OCI-LY1 (cell line): ENCODE data around the gene FAM72D.
A peak's percentile ranks its signal among the peaks of the same experiment; 100 is the strongest.
"Not testable (repeated sequence)": the region's sequence is repeated elsewhere in the genome, so short reads cannot be mapped to it uniquely, and the experiment has no call there.

Experiments
- H2AFZ ChIP-seq: fragments of 200-600 bp; sonication (generic), shearing (Covaris generic); 2 replicates; pipeline ENCODE4 v1.6.0; 2014; ENCODE audit warnings: antibody characterized with exemption, mild to moderate bottlenecking, low read length
- H3F3A ChIP-seq: fragments of 200-600 bp; sonication (generic), shearing (Covaris generic); 2 replicates; pipeline ENCODE4 v1.6.0; 2014; ENCODE audit warnings: mild to moderate bottlenecking, antibody characterized with exemption, low read length, moderate library complexity; ENCODE audit not compliant: insufficient read depth
- H3K27ac ChIP-seq: fragments of 200-600 bp; sonication (generic); 2 replicates; pipeline ENCODE4 v1.5.1; 2014; ENCODE audit warnings: low read length, mixed run types, mild to moderate bottlenecking, low read depth; ENCODE audit not compliant: poor library complexity, severe bottlenecking
- H3K27me3 ChIP-seq: fragments of 200-600 bp; sonication (generic); 2 replicates; pipeline ENCODE4 v1.6.0; 2014; ENCODE audit warnings: antibody characterized with exemption, mild to moderate bottlenecking, low read length, moderate library complexity; ENCODE audit not compliant: insufficient read depth
- H3K36me3 ChIP-seq: fragments of 200-600 bp; sonication (generic); 2 replicates; pipeline ENCODE4 v1.6.1; 2014; ENCODE audit warnings: mild to moderate bottlenecking, antibody characterized with exemption, low read length, moderate library complexity, mixed read lengths; ENCODE audit not compliant: insufficient read depth
- H3K4me1 ChIP-seq: fragments of 200-600 bp; sonication (generic); 2 replicates; pipeline ENCODE4 v1.5.1; 2014; ENCODE audit warnings: mild to moderate bottlenecking, low read length, moderate library complexity; ENCODE audit not compliant: insufficient read depth, severe bottlenecking
- H3K4me2 ChIP-seq: fragments of 200-600 bp; sonication (generic), shearing (Covaris generic); 2 replicates; pipeline ENCODE4 v1.6.1; 2014; ENCODE audit warnings: low read length
- H3K4me3 ChIP-seq: fragments of 200-600 bp; sonication (generic); 2 replicates; pipeline ENCODE4 v1.5.1; 2014; ENCODE audit warnings: low read length, low read depth, mild to moderate bottlenecking, mixed read lengths; ENCODE audit not compliant: poor library complexity, severe bottlenecking
- H3K79me2 ChIP-seq: fragments of 200-600 bp; shearing (Covaris generic); 2 replicates; pipeline ENCODE4 v1.6.1; 2016; ENCODE audit warnings: mixed run types, low read length, mixed read lengths; ENCODE audit not compliant: insufficient read depth
- H3K9ac ChIP-seq: fragments of 200-600 bp; sonication (generic), shearing (Covaris generic); 2 replicates; pipeline ENCODE4 v1.6.1; 2014; ENCODE audit warnings: mild to moderate bottlenecking, low read length, mixed read lengths
- H3K9me2 ChIP-seq: fragments of 200-600 bp; sonication (generic), shearing (Covaris generic); 2 replicates; pipeline ENCODE4 v1.6.1; 2014; ENCODE audit warnings: low read depth, mild to moderate bottlenecking, low read length, mixed read lengths
- H3K9me3 ChIP-seq: fragments of 200-600 bp; shearing (Covaris generic); 2 replicates; pipeline ENCODE4 v1.6.1; 2014; ENCODE audit warnings: low read length, mixed read lengths
- H4K20me1 ChIP-seq: fragments of 200-600 bp; sonication (generic), shearing (Covaris generic); 2 replicates; pipeline ENCODE4 v1.6.0; 2016; ENCODE audit warnings: mild to moderate bottlenecking, low read length; ENCODE audit not compliant: insufficient read depth

FAM72D gene

GRCh38 chr1:145095284-145096057 is at the start of gene FAM72D, which contains the start of gene SRGAP2B:
TSS of gene FAM72D (plus strand) at chr1:145095974. CDS start at chr1:145096848, 874 bp downstream.
TSS of gene SRGAP2B (minus strand) at chr1:145095328. CDS start at chr1:145092901, 2,427 bp downstream.
- peak within 1 kb of the TSS; percentile 51; the same call in 1 of the 2 replicates for H3K9ac ChIP-seq
- peak within 1 kb of the TSS; percentile 57 for H3K4me3 ChIP-seq
- not testable (repeated sequence) for H3K9me2 ChIP-seq, H4K20me1 ChIP-seq, H3K27me3 ChIP-seq, H3F3A ChIP-seq, H2AFZ ChIP-seq, H3K36me3 ChIP-seq, H3K79me2 ChIP-seq, H3K27ac ChIP-seq, H3K9me3 ChIP-seq, H3K4me1 ChIP-seq
- H3K4me2 ChIP-seq = peak within 1 kb of the TSS; percentile 57

- H3K27ac ChIP-seq, H3K4me2 ChIP-seq, H3K4me1 ChIP-seq, H3F3A ChIP-seq, H3K9me3 ChIP-seq, H3K79me2 ChIP-seq, H3K9ac ChIP-seq, H2AFZ ChIP-seq, H3K27me3 ChIP-seq, H4K20me1 ChIP-seq, H3K36me3 ChIP-seq, H3K4me3 ChIP-seq, H3K9me2 ChIP-seq: not testable (repeated sequence)
Observed at GRCh38 chr1:145047553-145047952, 48.2 kb upstream of the FAM72D start.

GRCh38 chr1:145048181-145048856 is 47.5 kb upstream of the FAM72D start:
- not testable (repeated sequence) for H3K36me3 ChIP-seq, H3F3A ChIP-seq, H3K9me2 ChIP-seq, H4K20me1 ChIP-seq, H2AFZ ChIP-seq, H3K4me1 ChIP-seq, H3K27me3 ChIP-seq, H3K9ac ChIP-seq, H3K4me3 ChIP-seq, H3K4me2 ChIP-seq, H3K27ac ChIP-seq, H3K9me3 ChIP-seq, H3K79me2 ChIP-seq

- not testable (repeated sequence) for H4K20me1 ChIP-seq, H3K9ac ChIP-seq, H2AFZ ChIP-seq, H3K27me3 ChIP-seq, H3K79me2 ChIP-seq, H3K4me3 ChIP-seq, H3K9me3 ChIP-seq, H3K4me1 ChIP-seq, H3K36me3 ChIP-seq, H3K27ac ChIP-seq, H3K9me2 ChIP-seq, H3F3A ChIP-seq, H3K4me2 ChIP-seq
Observed at GRCh38 chr1:145052019-145052776, 43.6 kb upstream of the FAM72D start.

- H3K27me3 ChIP-seq, H3K9me3 ChIP-seq, H3K9me2 ChIP-seq, H3K4me1 ChIP-seq, H3K27ac ChIP-seq, H3F3A ChIP-seq, H4K20me1 ChIP-seq, H3K9ac ChIP-seq, H3K4me3 ChIP-seq, H2AFZ ChIP-seq, H3K79me2 ChIP-seq, H3K4me2 ChIP-seq, H3K36me3 ChIP-seq: not testable (repeated sequence)
Observed at GRCh38 chr1:145053428-145053827, 42.3 kb upstream of the FAM72D start.

- H3K9me3 ChIP-seq, H3K27ac ChIP-seq, H3K4me3 ChIP-seq, H3K9ac ChIP-seq, H3K79me2 ChIP-seq, H3K36me3 ChIP-seq, H2AFZ ChIP-seq, H4K20me1 ChIP-seq, H3K4me2 ChIP-seq, H3F3A ChIP-seq, H3K4me1 ChIP-seq, H3K27me3 ChIP-seq, H3K9me2 ChIP-seq: not testable (repeated sequence)
Observed at GRCh38 chr1:145055217-145055760, 40.5 kb upstream of the FAM72D start.

GRCh38 chr1:145058184-145058583 is 37.6 kb upstream of the FAM72D start:
- not testable (repeated sequence) for H3K36me3 ChIP-seq, H4K20me1 ChIP-seq, H3K9me3 ChIP-seq, H3K27me3 ChIP-seq, H3K79me2 ChIP-seq, H3K4me2 ChIP-seq, H3K4me1 ChIP-seq, H2AFZ ChIP-seq, H3K27ac ChIP-seq, H3F3A ChIP-seq, H3K9me2 ChIP-seq, H3K9ac ChIP-seq, H3K4me3 ChIP-seq
